ENCODE data around the gene FAM118B.
"Not testable (repeated sequence)": the region's sequence is repeated elsewhere in the genome, so short reads cannot be mapped to it uniquely, and the experiment has no call there.

Gene FAM118B

GRCh38 chr11:126277322-126277721 is 65.7 kb downstream of the FAM118B start:
- no peak for DNase-seq (ENCODE audit: low read depth)

DNA sequence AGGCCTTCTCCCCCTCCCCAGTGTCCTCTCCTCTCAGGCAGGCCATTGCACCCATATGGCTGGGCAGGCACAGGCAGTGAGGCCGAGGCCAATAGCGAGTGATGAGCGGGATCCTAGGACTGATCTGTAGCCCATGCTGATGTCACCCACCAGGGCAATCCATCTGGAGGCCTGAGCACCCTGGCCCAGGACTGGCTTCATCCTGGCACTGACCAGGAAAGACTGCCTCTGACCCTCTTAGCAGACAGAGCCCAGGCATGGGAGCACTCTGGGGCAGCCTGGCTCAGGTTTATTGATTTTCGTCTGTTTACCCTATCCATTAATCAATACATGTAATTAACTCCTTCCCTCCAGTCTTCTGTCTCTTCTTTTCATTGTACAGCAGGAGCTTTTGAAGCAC is 66.2 kb downstream of the FAM118B start:
- no peak for DNase-seq (ENCODE audit: low read depth)

DNA sequence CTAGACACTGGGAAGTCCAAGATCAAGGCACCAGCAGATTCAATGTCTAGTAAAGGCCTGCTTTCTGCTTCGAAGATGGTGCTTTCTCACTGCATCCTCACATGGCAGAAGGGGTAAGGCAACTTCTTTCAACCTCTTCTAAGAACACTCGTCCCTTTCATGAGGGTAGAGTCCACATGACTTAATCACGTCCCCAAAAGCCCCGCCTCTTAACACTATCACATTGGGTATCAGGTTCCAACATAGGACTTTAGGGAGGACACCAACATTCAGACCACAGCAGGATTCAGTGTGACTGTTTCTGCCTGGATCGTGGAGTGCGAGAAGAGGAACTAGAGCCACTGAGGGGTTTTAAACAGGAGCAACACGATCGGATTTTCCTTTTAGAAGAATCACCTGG is 67.6 kb downstream of the FAM118B start:
- no peak for DNase-seq (ENCODE audit: low read depth)

GRCh38 chr11:126280595-126280994 is 69.0 kb downstream of the FAM118B start:
- DNase-seq (ENCODE audit: low read depth) = no peak

DNA sequence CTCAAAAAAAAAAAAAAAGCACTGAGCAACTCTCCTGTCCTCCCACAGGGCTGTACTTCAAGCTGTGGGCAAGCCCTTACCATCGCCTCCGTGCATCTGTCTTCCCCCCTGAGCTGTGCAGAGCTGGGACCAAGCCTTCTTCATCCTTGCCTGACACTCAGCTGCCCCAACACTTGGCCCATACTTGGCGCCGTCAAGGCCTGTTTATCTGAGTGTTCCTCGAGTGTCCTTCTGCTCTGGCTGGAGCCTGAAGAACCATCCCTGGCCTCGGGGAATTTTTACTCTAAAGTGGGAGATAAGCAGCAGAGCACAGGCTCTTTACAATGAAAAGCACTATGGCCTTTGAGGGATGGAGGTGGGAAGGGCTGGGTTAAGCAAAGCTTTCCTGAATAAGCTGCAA is 69.7 kb downstream of the FAM118B start:
- DNase-seq (ENCODE audit: low read depth) = no peak

GRCh38 chr11:126281666-126282175 is 70.1 kb downstream of the FAM118B start:
- no peak for DNase-seq (ENCODE audit: low read depth)

DNA sequence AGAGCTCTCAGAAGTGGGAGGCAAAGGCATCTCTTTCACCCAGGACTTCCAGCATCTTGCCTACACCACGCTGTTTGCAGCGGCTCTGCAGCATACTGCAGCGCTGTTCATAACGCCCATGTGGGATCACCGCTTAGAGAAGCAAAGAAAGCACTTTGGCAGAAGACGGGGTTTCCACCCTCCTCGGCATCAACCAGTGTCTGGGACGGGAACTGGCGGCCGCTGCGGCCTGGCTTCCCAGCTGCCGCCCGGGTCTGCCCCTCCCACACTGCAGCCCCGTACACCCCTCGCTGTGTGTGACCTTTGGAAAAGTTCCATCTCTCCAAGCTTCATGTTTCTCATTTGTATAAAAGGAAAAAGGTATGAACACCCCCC is 70.8 kb downstream of the FAM118B start:
- DNase-seq (ENCODE audit: low read depth) = peak; percentile 29

DNA sequence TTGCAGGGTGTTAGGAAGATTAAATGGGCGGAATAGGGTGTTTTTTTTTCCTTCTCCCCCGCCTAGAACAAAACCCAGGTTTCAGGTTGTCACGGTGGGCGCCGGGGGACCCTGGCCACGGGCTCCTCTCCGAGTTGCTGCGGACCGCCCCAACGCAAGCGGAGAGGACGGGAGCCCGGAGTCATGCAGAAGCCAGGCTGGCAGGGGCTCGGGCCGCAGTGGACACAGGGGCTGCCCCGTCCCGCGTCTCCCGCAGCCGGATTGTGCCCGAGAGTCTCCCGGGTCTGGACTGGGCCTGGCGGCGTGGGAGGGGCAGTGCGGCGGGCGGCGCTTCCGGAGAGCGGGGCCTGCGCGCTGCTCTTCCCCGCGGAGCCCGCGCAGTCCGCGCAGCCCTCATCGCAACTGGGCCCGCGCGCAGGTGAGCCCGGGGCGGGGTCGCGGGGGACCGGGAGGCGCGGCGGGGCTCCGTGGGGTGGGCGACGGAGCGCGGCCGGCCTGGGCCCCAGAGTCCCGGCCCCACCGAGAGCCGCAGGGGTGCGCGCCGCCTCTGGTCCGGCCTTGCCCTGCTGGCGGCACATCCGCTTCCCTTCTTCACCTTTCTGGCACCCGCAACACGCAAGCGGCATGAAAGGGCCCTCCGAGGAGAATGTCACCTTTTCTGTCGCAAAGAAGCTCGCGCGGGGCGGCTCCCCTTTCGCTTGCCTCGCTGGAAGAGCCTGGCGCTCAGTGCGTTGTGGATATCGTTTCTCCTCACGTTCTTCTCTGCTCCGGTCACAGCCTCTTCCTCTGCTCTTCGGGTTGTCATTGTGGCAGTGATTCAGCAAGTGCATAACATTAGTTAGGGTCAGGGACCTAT is 71.4 kb downstream of the FAM118B start, which contains the start of gene TIRAP:
TSS of gene TIRAP (plus strand) at position 358 of the 856 bp plus-strand sequence. CDS start 7,802 bp downstream, outside the sequence.
- peak; percentile 62 for DNase-seq (ENCODE audit: low read depth)

DNA sequence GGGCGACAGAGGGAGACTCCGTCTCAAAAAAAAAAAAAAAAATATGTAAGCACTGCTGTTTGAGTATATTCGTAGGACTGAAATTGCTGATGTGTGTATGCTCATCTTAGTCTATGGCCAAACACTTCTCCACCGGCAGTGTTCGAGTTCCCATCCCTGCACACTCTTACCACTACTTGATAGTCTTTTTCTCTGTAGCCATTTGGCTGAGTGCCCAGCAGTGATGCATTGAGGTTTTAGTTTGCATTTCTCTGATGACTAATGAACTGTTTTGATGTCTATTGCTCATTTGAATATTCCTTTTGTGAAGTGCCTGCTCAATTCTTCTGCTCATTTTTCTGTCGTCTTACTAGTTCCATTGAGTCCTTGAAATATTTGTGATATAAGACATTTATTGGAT is 73.2 kb downstream of the FAM118B start:
- peak; percentile 83 for DNase-seq (ENCODE audit: low read depth)

DNA sequence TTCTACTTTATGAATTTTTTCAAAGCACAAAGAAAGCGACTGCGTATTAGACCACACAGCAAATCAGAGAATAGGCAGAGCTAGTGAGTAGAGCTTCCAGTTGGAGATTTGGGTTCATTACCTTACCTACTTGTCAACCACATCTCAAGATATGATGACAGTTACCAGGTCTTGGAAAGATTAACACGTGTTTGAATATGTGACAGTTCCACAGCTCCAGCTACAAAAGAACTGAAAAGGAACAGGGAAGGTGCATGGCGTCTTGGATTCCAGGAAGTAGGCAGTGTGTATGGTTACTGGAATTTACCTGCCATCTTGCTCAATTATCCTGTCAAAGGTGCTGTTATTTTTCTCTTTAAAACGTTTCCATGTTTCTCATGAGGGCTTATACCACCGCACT is 76.7 kb downstream of the FAM118B start:
- DNase-seq (ENCODE audit: low read depth) = no peak

- DNase-seq (ENCODE audit: low read depth) = no peak
Measured at GRCh38 chr11:126290887-126291286, 79.3 kb downstream of the FAM118B start.

DNA sequence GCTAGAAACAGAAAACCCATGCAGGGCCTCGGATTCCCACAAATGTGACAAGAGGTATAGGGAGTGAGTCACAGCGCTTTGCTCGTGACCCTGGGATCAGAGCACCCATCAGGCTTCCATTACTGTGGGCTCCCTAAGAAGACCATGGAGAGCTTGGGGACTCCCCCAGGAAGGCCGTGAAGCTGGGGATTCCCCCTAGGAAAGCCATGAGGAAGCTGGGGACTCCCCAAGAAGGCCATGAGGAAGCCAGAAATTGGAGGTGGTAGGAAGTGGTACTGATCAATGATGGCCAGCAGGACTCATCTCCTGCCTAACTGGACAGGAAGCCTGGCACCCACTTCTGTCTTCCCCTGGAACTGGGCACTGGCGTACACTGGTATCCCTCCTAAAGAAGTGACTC is 82.1 kb downstream of the FAM118B start:
- no peak for DNase-seq (ENCODE audit: low read depth)

- DNase-seq (ENCODE audit: low read depth) = no peak
Measured at GRCh38 chr11:126297004-126297403, 85.4 kb downstream of the FAM118B start.

DNA sequence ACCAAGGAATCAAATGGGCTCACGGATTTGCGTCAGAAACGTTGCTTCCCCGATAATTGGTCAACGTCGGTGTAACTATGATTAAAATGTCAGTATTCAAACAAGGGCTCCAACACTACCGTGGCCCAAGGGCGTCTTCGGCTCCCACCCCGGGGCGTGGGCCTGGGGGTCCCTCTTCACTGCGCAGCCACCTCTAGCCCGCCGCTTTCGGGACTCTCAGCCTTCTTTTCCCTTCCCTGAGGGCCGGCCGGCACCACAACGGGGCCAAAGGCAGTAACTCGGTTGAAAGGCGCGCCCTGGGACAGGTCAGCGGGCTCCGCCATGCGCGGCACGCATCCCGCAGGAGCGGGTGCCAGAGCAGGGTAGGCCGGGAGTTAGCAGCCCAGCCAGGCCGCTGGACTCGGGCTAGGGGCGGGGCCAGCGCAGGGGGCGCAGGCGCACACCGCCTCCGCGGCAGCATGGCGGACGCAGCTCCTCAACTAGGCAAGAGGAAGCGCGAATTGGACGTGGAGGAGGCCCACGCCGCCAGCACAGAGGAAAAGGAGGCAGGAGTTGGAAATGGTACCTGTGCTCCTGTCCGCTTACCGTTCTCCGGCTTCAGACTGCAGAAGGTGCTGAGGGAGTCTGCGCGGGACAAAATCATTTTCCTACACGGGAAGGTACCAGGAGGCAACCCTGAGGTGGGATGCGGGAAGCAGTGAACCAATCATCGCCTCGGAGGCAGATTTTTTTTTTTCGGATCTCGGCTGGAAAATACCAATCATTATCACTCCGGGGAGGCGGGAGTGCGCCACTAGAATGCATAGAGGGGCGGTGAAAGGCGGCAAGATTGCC is 92.3 kb downstream of the FAM118B start, which contains the start of gene DCPS:
TSS of gene DCPS (plus strand) at position 438 of the 834 bp plus-strand sequence. CDS start at position 459, 21 bp downstream.
- DNase-seq (ENCODE audit: low read depth) = peak; percentile 90

DNA sequence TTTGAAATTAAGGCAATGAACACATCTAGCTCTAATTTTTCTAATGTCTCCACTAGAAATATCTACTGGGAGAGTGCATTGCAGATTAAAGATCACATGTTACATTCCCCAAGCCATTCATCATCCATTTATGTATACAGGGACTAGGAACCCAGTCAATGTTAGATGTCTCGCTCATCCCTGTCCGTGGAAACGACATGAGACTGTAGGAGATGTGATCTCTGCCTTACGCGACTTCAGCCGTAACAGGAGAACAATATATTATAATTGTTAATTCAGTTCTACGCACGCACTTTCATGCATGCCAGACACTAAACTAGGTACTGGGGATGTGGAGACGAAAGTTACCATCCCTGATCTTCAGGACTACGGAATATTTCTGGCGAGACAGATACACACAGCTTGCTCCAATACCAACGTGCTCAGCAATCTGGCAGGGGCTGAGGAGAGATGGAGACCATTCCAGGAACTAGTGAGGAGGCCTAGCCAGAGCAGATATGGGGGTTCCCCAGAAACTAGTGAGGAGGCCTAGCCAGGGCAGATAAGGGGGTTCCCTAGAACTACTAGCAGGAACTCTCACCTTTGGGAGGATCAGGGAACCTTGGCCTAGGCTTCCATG is 93.0 kb downstream of the FAM118B start:
- DNase-seq (ENCODE audit: low read depth) = peak; percentile 11

DNA sequence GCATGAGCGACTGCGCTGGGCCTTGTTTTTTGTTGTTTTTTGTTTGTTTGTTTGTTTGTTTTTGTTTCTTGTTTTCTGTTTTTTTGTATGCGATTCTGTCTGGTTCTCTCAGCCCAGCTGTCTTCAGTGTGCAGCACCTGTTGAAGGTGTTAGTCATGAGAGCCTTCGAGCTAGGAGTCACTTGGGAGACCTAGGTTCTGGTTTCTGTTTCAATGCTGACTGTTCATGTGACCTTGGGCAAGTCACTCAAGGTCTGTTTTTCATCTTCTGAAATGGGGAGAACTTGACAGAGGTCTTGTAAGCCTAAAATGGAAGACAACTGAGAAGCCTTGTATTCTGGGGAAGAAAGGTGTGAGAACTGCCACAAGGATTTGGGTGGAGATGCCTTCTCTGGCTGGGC is 94.1 kb downstream of the FAM118B start:
- no peak for DNase-seq (ENCODE audit: low read depth)

GRCh38 chr11:126307706-126308105 is 96.1 kb downstream of the FAM118B start:
- peak; percentile 40 for DNase-seq (ENCODE audit: low read depth)

GRCh38 chr11:126308271-126308671 is 96.7 kb downstream of the FAM118B start:
- no peak for DNase-seq (ENCODE audit: low read depth)

DNA sequence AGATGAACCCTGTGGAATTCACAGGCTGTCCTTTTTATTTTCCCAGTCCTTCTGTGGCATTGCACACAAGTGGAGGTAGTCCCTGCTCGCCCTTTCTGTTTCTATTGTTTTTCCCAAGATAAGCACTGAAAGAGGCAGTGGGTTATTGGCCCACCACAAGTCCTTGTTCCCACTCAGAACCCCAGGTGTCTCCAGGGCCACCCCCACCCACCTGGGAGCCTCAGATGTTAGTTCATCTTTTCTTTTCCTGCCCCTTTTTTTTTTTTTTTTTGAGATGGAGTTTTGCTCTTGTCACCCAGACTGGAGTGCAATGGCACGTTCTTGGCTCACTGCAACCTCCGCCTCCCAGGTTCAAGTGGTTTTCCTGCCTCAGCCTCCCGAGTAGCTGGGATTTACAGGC is 97.2 kb downstream of the FAM118B start:
- not testable (repeated sequence) for DNase-seq (ENCODE audit: low read depth)

DNA sequence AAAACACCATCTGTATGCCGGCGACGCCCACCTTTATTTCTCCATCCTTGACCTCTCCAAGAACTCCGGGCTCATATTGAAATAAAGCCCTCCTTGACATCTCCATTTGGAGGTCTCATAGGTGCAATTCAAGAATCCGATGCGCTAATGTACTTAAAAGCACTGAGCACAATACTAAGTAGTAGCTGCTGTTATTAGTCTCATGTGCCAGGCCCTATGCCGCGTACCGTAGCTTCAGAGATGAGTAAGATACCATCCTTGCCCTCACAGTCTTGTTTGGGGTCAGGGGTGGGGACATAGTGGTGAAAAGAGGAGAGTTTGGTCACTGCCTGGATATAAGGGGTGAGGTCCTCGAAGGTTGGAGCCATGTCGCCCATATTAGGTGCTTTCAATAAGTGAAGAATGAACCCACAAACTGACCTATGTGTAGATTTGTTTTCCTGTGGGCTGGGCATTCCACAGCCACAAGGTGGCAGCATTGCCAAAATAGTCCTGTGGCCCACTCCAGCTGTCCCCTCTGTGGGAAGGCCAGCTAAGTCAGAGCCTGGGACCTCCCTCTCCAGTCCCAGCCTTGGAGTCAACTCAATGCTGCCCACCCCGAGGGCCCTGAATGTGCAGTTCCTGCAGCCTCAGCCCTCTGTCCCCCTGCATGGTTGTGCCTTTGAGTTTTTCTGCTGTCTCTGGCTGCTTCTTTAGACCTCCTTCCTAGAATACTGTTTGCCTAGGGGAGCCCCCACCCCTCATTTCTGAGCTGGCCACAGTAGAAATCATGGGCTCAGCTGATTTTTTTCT is 98.8 kb downstream of the FAM118B start:
- peak; percentile 64 for DNase-seq (ENCODE audit: low read depth)

DNA sequence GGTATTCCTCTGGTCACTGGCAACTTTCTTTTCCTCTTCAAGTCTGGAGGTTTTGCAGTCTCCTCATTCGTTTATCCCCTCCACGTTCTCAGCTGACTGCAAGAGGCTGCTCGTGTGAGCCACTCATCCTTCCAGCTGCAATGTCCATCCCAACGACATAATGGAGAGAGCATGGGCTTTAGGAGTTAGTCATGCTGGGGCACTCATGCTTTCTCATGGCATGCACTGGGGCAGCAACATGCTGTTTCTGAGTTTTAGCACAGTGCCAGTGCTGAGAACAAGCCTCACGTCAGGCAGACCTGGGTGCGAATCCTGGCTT is 99.4 kb downstream of the FAM118B start:
- no peak for DNase-seq (ENCODE audit: low read depth)
